HCT116 (cell line): ENCODE measurements around the gene CCNE1. TPM values are rescaled to one million over a fixed set of nuclear protein-coding genes. Genes with fewer than 3 reads are reported as not detected.

Experiments
- ATAC-seq: fragments of 200-7000 bp; cut with Tn5 transposase; 2 replicates; pipeline ENCODE4 v1.9.1; 2020; ENCODE audit warnings: mild to moderate bottlenecking, moderate library complexity
- BruUV-seq: library from RNA; stranded (reverse); fragments of 400-500 nt; replicated peaks from 2 replicates; lab custom pipeline; 2021; lab: Mats Ljungman, UMichigan
- CTCF ChIA-PET: fragments of 300-600 bp; sonication (Branson Sonifier 250); formaldehyde crosslinking; loops from one replicate; lab custom pipeline; 2021; ENCODE audit warnings: antibody characterized with exemption; lab: Charles Lee
- POLR2A ChIA-PET: fragments of 300-600, 350-600 bp; sonication (Branson Sonifier 250); formaldehyde crosslinking; loops from one replicate; lab custom pipeline; 2021; ENCODE audit warnings: antibody characterized with exemption; lab: Charles Lee
- RAD21 ChIA-PET, 2 experiments: fragments of 300-600 bp; sonication (Branson Sonifier 250); formaldehyde crosslinking; loops; one replicate each; lab custom pipeline; 2023; ENCODE audit warnings: low total read pairs in 2 of 2; ENCODE audit not compliant: uncharacterized antibody in 2 of 2, unreplicated experiment in 2 of 2, low non-redundant PET in 1 of 2; lab: Charles Lee
- DNase-seq: peaks from one replicate; pipeline ENCODE4 v3.0.0-alpha.2; 2010; ENCODE audit warnings: low read depth, low spot score
- H2AFZ ChIP-seq: fragments of 200-600 bp; shearing (Covaris generic), sonication (generic); 2 replicates; pipeline ENCODE4 v1.6.1; 2017; ENCODE audit warnings: low read depth, mixed run types, mixed read lengths, antibody characterized with exemption, low read length; ENCODE audit not compliant: poor library complexity, severe bottlenecking
- H3K27ac ChIP-seq: 2 replicates; pipeline ENCODE4 v1.5.1; 2012; ENCODE audit warnings: low read depth, low read length
- H3K27me3 ChIP-seq: fragments of 200-600 bp; sonication (generic); 2 replicates; pipeline ENCODE4 v1.6.1; 2016; ENCODE audit warnings: mixed run types, low read length, mixed read lengths; ENCODE audit not compliant: insufficient read depth
- H3K36me3 ChIP-seq, 2 experiments: fragments of 200-500 bp in 1 of 2; fragments of 200-600 bp in 1 of 2; sonication (Bioruptor generic) in 1 of 2; sonication (generic) in 1 of 2; 2 replicates each; pipeline versions ENCODE4 v1.5.1 to v1.6.1; 2014 to 2016; ENCODE audit warnings: low read length in 2 of 2, inconsistent platforms in 1 of 2, mixed read lengths in 1 of 2, mixed run types in 1 of 2; ENCODE audit not compliant: insufficient read depth in 2 of 2, control insufficient read depth in 1 of 2
- H3K4me1 ChIP-seq, 2 experiments: fragments of 200-600 bp in 1 of 2; sonication (generic) in 1 of 2; 2 replicates each; pipeline versions ENCODE4 v1.5.1 to v1.6.1; 2012 to 2017; ENCODE audit warnings: low read length in 2 of 2, inconsistent platforms in 1 of 2, mild to moderate bottlenecking in 1 of 2, mixed read lengths in 1 of 2, mixed run types in 1 of 2, moderate library complexity in 1 of 2; ENCODE audit not compliant: insufficient read depth in 2 of 2, control insufficient read depth in 1 of 2
- H3K4me2 ChIP-seq: fragments of 200-600 bp; sonication (generic); 2 replicates; pipeline ENCODE4 v1.6.1; 2017; ENCODE audit warnings: mixed run types, low read length, mixed read lengths
- H3K4me3 ChIP-seq, 2 experiments: fragments of 200-600 bp in 1 of 2; sonication (generic) in 1 of 2; replicated peaks in 1 of 2; 2 replicates each; pipeline ENCODE4 v1.5.1; 2011 to 2016; ENCODE audit warnings: low read length in 2 of 2, control low read depth in 1 of 2, low read depth in 1 of 2, mild to moderate bottlenecking in 1 of 2, mixed read lengths in 1 of 2, mixed run types in 1 of 2
- H3K79me2 ChIP-seq: fragments of 200-600 bp; sonication (generic); 2 replicates; pipeline ENCODE4 v1.6.1; 2017; ENCODE audit warnings: mild to moderate bottlenecking, mixed run types, low read length, moderate library complexity, mixed read lengths; ENCODE audit not compliant: insufficient read depth
- H3K9ac ChIP-seq: fragments of 200-600 bp; sonication (generic); 2 replicates; pipeline ENCODE4 v1.6.1; 2016; ENCODE audit warnings: low read length, mixed read lengths
- H3K9me2 ChIP-seq: fragments of 200-600 bp; sonication (generic), shearing (Covaris generic); 2 replicates; pipeline ENCODE4 v1.6.1; 2017; ENCODE audit warnings: mixed run types, mild to moderate bottlenecking, moderate library complexity; ENCODE audit not compliant: insufficient read depth
- H3K9me3 ChIP-seq, 2 experiments: fragments of 200-500 bp in 1 of 2; fragments of 200-600 bp in 1 of 2; sonication (Bioruptor generic) in 1 of 2; sonication (generic) in 1 of 2; 2 replicates each; pipeline ENCODE4 v1.6.1; 2014 to 2017; ENCODE audit warnings: low read length in 2 of 2, mixed read lengths in 2 of 2, inconsistent platforms in 1 of 2, low read depth in 1 of 2, mild to moderate bottlenecking in 1 of 2, mixed run types in 1 of 2, moderate library complexity in 1 of 2; ENCODE audit not compliant: control insufficient read depth in 1 of 2, insufficient read depth in 1 of 2
- H4K20me1 ChIP-seq: fragments of 200-600 bp; sonication (generic), shearing (Covaris generic); 2 replicates; pipeline ENCODE4 v1.6.1; 2017; ENCODE audit warnings: mixed run types, mild to moderate bottlenecking, moderate library complexity; ENCODE audit not compliant: insufficient read depth
- ATF3 ChIP-seq: IDR thresholded peaks from 2 replicates; pipeline ENCODE4 v1.6.1; 2012
- EGR1 ChIP-seq: IDR thresholded peaks from 2 replicates; pipeline ENCODE4 v1.6.1; 2012; ENCODE audit warnings: low read depth
- ELF1 ChIP-seq: IDR thresholded peaks from 2 replicates; pipeline ENCODE4 v1.6.1; 2012; ENCODE audit warnings: low read depth, borderline replicate concordance
- MAX ChIP-seq: IDR thresholded peaks from 2 replicates; pipeline ENCODE4 v1.6.1; 2012
- POLR2A ChIP-seq: IDR thresholded peaks from 2 replicates; pipeline ENCODE4 v1.7.0; 2011; ENCODE audit warnings: borderline replicate concordance; ENCODE audit not compliant: insufficient read depth, insufficient read length; ENCODE audit errors: extremely low read depth
- POLR2AphosphoS5 ChIP-seq: IDR thresholded peaks from 2 replicates; pipeline ENCODE4 v1.6.1; 2011; ENCODE audit warnings: mild to moderate bottlenecking, low read depth, low read length, moderate library complexity
- SIN3A ChIP-seq: IDR thresholded peaks from 2 replicates; pipeline ENCODE4 v1.6.1; 2012; ENCODE audit warnings: low read depth
- TCF7L2 ChIP-seq: IDR thresholded peaks from 2 replicates; pipeline ENCODE4 v1.7.0; 2011; ENCODE audit warnings: borderline replicate concordance, inconsistent platforms; ENCODE audit not compliant: insufficient read depth, insufficient read length; ENCODE audit errors: extremely low read depth
- YY1 ChIP-seq: IDR thresholded peaks from 2 replicates; pipeline ENCODE4 v1.6.1; 2011; ENCODE audit warnings: low read length, low read depth, moderate library complexity, mild to moderate bottlenecking; ENCODE audit not compliant: insufficient replicate concordance; ENCODE audit errors: extremely low read depth
- intact Hi-C: fragments of 100-400 bp; cut with micrococcal nuclease; formaldehyde crosslinking; loops from 2 replicates; pipeline ENCODE4 v1.10.0; 2022
- total RNA-seq: library from RNA; stranded (reverse); gene quantifications from one replicate; pipeline ENCODE4 v1.2.1, GENCODE V29; 2021; ENCODE audit not compliant: unreplicated experiment
- TF ChIP-seq, protein P1 (sequence below): IDR thresholded peaks from 2 replicates; pipeline ENCODE4 v1.6.1; 2011; ENCODE audit warnings: mild to moderate bottlenecking, low read length, moderate library complexity; ENCODE audit not compliant: insufficient replicate concordance; ENCODE audit errors: extremely low read depth

The CCNE1 gene
- total RNA-seq, 1 experiment from 2014 or later: 29.3 TPM

DNA sequence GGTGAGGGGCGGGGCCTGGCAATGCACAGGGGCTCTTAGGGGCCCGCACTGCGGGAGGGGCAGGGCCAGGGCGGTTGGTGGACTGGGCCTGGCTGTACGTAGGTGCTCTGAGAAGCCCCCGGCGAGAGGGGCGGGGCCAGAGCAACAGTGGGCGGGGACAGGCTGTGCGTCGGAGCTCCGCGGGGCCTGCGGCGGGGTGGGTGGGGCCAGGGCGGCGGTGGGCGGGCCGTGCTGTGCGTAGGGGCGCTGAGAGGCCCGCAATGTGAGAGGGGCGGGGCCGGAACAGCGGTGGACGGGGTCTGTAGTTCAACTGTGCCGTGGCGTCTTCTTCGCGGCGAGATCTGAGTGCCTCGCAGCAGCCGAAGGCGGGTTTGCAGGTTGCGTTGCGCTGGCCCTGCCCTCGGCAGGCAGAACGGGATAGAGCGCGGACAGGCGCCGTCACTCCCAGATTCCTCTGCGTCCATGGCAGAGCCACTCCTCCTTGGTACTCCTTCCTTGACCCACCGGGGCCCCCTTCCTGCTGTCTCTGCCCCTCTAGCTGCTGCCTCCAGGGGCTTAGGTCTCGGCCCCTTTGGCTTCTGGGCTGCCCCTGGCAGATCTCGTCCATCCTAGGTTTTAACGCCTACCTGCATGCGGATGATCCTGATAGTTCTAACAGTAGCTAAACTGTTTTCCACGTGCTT, 33.2 kb downstream of the CCNE1 start:
- ChIA-PET CTCF (interaction anchor here (0.6 to 2.2 kb wide), 7 partner anchors 13 to 136 kb away, joined by 3 to 30 read pairs (median 4); no protein-coding TSS in a partner anchor), POLR2A (interaction anchor here (0.7 to 1.2 kb wide), 3 partner anchors 13 to 130 kb away, joined by 3 to 4 read pairs (median 3); partner anchors contain the start of gene C19orf12), RAD21 (interaction anchor here (0.6 kb wide), 3 partner anchors 30 to 114 kb away, joined by 3 to 5 read pairs (median 3); no protein-coding TSS in a partner anchor)
- peak overlapping the region; percentile 74 for H3K9ac ChIP-seq
- no peaks in the 10 kb centered on the region for H4K20me1 ChIP-seq
- peaks cover 26 to 38% of the 10 kb centered on the region in 2 experiments for H3K4me1 ChIP-seq
- intact Hi-C loops: loop anchor here (2.0 kb wide), 1 partner anchor 34 kb away; the partner anchor contains the start of gene CCNE1
- BruUV-seq: no TSS peak
- ATAC-seq: peak; percentile 81
- H3K9me3 ChIP-seq: no peaks in the 10 kb centered on the region
- TF ChIP-seq ATF3 (no peak), POLR2AphosphoS5 (peak; percentile 72), SIN3A (0 out of 2 replicates have a peak, but pooled peaks have one; percentile 58), TCF7L2 (peak; percentile 94), POLR2A (peak; percentile 4), ELF1 (no peak), YY1 (no peak), EGR1 (no peak), MAX (peak; percentile 72)
- TF ChIP-seq, protein P1, sequence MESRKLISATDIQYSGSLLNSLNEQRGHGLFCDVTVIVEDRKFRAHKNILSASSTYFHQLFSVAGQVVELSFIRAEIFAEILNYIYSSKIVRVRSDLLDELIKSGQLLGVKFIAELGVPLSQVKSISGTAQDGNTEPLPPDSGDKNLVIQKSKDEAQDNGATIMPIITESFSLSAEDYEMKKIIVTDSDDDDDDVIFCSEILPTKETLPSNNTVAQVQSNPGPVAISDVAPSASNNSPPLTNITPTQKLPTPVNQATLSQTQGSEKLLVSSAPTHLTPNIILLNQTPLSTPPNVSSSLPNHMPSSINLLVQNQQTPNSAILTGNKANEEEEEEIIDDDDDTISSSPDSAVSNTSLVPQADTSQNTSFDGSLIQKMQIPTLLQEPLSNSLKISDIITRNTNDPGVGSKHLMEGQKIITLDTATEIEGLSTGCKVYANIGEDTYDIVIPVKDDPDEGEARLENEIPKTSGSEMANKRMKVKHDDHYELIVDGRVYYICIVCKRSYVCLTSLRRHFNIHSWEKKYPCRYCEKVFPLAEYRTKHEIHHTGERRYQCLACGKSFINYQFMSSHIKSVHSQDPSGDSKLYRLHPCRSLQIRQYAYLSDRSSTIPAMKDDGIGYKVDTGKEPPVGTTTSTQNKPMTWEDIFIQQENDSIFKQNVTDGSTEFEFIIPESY: no peak
- H3K27me3 ChIP-seq: no peaks in the 10 kb centered on the region
- no peaks in the 10 kb centered on the region for H3K9me2 ChIP-seq
- H3K27ac ChIP-seq: peak overlapping the region; percentile 83
- no peaks in the 10 kb centered on the region for H3K36me3 ChIP-seq
- H3K79me2 ChIP-seq: no peaks in the 10 kb centered on the region
- H3K4me3 ChIP-seq: peak overlapping the region; percentile 67 to 69
- peak overlapping the region; percentile 96 for H3K4me2 ChIP-seq
- peak overlapping the region; percentile 47 for H2AFZ ChIP-seq
- DNase-seq: peak; percentile 83
